Measurements from ENCODE around the gene SLC39A7.

- TF ChIP-seq EZH2phosphoT487 (IDR thresholded peaks at IDR 0.05; ENCODE audit: insufficient read depth, low read depth) = no peak
- no peak for TF ChIP-seq EZH2 (IDR thresholded peaks at IDR 0.05; ENCODE audit: insufficient read depth, poor library complexity, severe bottlenecking)
Observed at GRCh38 chr6:33181141-33181540, 19.5 kb upstream of the SLC39A7 start.
